ENCODE measurements around the gene PTX3.

PTX3 gene

GRCh38 chr3:157436583-157437291, at the start of gene PTX3:
Gene PTX3, plus strand, starts transcription at chr3:157436850. Its CDS starts 84 bp downstream, at chr3:157436934.
- DNase-seq = no peak

GRCh38 chr3:157387708-157388435, 48.8 kb upstream of the PTX3 start:
- DNase-seq = no peak

- DNase-seq = no peak
These were observed 47.7 kb upstream of the PTX3 start for GRCh38 chr3:157388976-157389375.

- DNase-seq = no peak
These were observed 45.7 kb upstream of the PTX3 start for GRCh38 chr3:157390713-157391515.

GRCh38 chr3:157392104-157392503, 44.5 kb upstream of the PTX3 start:
- no peak for DNase-seq

- no peak for DNase-seq
These were observed 43.5 kb upstream of the PTX3 start for GRCh38 chr3:157393113-157393512.

- DNase-seq = no peak
These were observed 42.2 kb upstream of the PTX3 start for GRCh38 chr3:157394411-157394810.

- no peak for DNase-seq
These were observed 38.1 kb upstream of the PTX3 start for GRCh38 chr3:157398598-157398997.

GRCh38 chr3:157404381-157404780, 32.3 kb upstream of the PTX3 start:
- DNase-seq = no peak

GRCh38 chr3:157405457-157405856, 31.2 kb upstream of the PTX3 start:
- no peak for DNase-seq

- DNase-seq = no peak
These were observed 30.3 kb upstream of the PTX3 start for GRCh38 chr3:157406394-157406793.

GRCh38 chr3:157407769-157408168, 28.9 kb upstream of the PTX3 start:
- no peak for DNase-seq

- no peak for DNase-seq
These were observed 28.0 kb upstream of the PTX3 start for GRCh38 chr3:157408499-157409149.

- DNase-seq = no peak
These were observed 27.1 kb upstream of the PTX3 start for GRCh38 chr3:157409516-157409915.

- no peak for DNase-seq
These were observed 25.7 kb upstream of the PTX3 start for GRCh38 chr3:157410945-157411344.

GRCh38 chr3:157412323-157412855, 24.3 kb upstream of the PTX3 start:
- no peak for DNase-seq

GRCh38 chr3:157414861-157415260, 21.8 kb upstream of the PTX3 start:
- DNase-seq = no peak

- no peak for DNase-seq
These were observed 20.1 kb upstream of the PTX3 start for GRCh38 chr3:157416347-157417087.

- no peak for DNase-seq
These were observed 19.4 kb upstream of the PTX3 start for GRCh38 chr3:157417247-157417646.

GRCh38 chr3:157418104-157418503, 18.5 kb upstream of the PTX3 start:
- no peak for DNase-seq

GRCh38 chr3:157420606-157421130, 16.0 kb upstream of the PTX3 start:
- no peak for DNase-seq

- DNase-seq = no peak
These were observed 13.3 kb upstream of the PTX3 start for GRCh38 chr3:157423337-157423736.

All from stimulated activated CD4-positive, alpha-beta T cell treated with anti-CD3 and anti-CD28 coated beads, Interleukin-12 subunit alpha, Interleukin-12 subunit beta, amount 100 ng/mL, for 4 hours (primary cell).